ENCODE results near the gene TRPV4.
"Not testable (repeated sequence)": the region's sequence is repeated elsewhere in the genome, so short reads cannot be mapped to it uniquely, and the experiment has no call there.

The TRPV4 gene

GRCh38 chr12:109833307-109834189 lies at the start of gene TRPV4:
Gene TRPV4, minus strand, starts transcription at chr12:109833398. Its CDS starts 18,602 bp downstream, at chr12:109814796.
- no peak for DNase-seq (ENCODE audit: low read depth in 2 of 2)

- DNase-seq (ENCODE audit: low read depth in 2 of 2), result no peak
Observed at GRCh38 chr12:109881752-109882151, 48.6 kb upstream of the TRPV4 start.

GRCh38 chr12:109880938-109881337 lies 47.7 kb upstream of the TRPV4 start:
- DNase-seq (ENCODE audit: low read depth in 2 of 2), result no peak

GRCh38 chr12:109880043-109880931 lies 47.1 kb upstream of the TRPV4 start, which contains the start of gene GLTP:
Gene GLTP, minus strand, starts transcription at chr12:109880541. Its CDS starts 167 bp downstream, at chr12:109880374.
- DNase-seq (ENCODE audit: low read depth in 2 of 2), result peak; percentile 76 to 78

- DNase-seq (ENCODE audit: low read depth in 2 of 2), result no peak
Observed at GRCh38 chr12:109879351-109880042, 46.3 kb upstream of the TRPV4 start.

GRCh38 chr12:109878749-109879148 lies 45.6 kb upstream of the TRPV4 start:
- DNase-seq (ENCODE audit: low read depth in 2 of 2), result no peak

- DNase-seq (ENCODE audit: low read depth in 2 of 2), result no peak
Observed at GRCh38 chr12:109878247-109878625, 45.0 kb upstream of the TRPV4 start.

- no peak for DNase-seq (ENCODE audit: low read depth in 2 of 2)
Observed at GRCh38 chr12:109877504-109878246, 44.5 kb upstream of the TRPV4 start.

GRCh38 chr12:109876406-109876805 lies 43.2 kb upstream of the TRPV4 start:
- no peak for DNase-seq (ENCODE audit: low read depth in 2 of 2)

- no peak for DNase-seq (ENCODE audit: low read depth in 2 of 2)
Observed at GRCh38 chr12:109875572-109876131, 42.5 kb upstream of the TRPV4 start.

- DNase-seq (ENCODE audit: low read depth in 2 of 2), result no peak
Observed at GRCh38 chr12:109873653-109874052, 40.5 kb upstream of the TRPV4 start.

GRCh38 chr12:109871668-109872314 lies 38.6 kb upstream of the TRPV4 start:
- no peak for DNase-seq (ENCODE audit: low read depth in 2 of 2)

- no peak for DNase-seq (ENCODE audit: low read depth in 2 of 2)
Observed at GRCh38 chr12:109870648-109871047, 37.5 kb upstream of the TRPV4 start.

- DNase-seq (ENCODE audit: low read depth in 2 of 2), result no peak
Observed at GRCh38 chr12:109868182-109869051, 35.2 kb upstream of the TRPV4 start.

GRCh38 chr12:109864916-109865315 lies 31.7 kb upstream of the TRPV4 start:
- DNase-seq (ENCODE audit: low read depth in 2 of 2), result no peak

GRCh38 chr12:109863847-109864712 lies 30.9 kb upstream of the TRPV4 start:
- no peak for DNase-seq (ENCODE audit: low read depth in 2 of 2)

GRCh38 chr12:109862491-109862890 lies 29.3 kb upstream of the TRPV4 start:
- DNase-seq (ENCODE audit: low read depth in 2 of 2), result not testable (repeated sequence)

GRCh38 chr12:109861689-109862314 lies 28.6 kb upstream of the TRPV4 start:
- no peak for DNase-seq (ENCODE audit: low read depth in 2 of 2)

Measured in stimulated activated CD4-positive, alpha-beta T cell treated with anti-CD3 and anti-CD28 coated beads, Interleukin-12 subunit alpha, Interleukin-12 subunit beta, amount 100 ng/mL, for 24 hours (primary cell).